ENCODE data around the gene ESRP2. TPM values are rescaled to one million over a fixed set of nuclear protein-coding genes. Genes with fewer than 3 reads are reported as not detected.
A peak's percentile ranks its signal among the peaks of the same experiment; 100 is the strongest.

ESRP2 gene
- polyA plus RNA-seq, 2 donors = 80.5 to 90.5 TPM

DNA sequence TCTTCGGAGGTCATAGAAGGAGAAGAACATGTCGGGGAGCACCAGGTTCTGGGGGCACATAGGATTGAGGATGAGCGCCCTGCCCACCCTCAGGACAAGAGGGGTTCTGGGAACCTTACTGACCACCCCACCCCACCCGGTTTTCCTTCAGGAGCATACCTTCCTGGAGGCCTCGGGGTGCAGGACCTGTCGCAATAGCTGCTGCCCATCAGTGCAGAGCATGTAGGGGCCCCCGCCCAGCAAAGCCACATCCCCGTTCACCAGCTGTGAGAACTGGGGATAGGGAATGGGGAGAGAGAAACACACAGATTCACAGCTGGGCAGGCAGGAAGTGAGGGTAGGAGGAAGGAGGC lies 2.1 kb downstream of the ESRP2 start:
- Histone ChIP-seq H3K27ac (ENCODE audit: low read depth in 2 of 2, low read length in 1 of 2) (peak overlapping the region; percentile 58 to 91), H3K27me3 (ENCODE audit: control insufficient read depth in 1 of 2, insufficient read depth in 2 of 2, low read length in 2 of 2) (no peaks in the 10 kb centered on the region), H3K36me3 (ENCODE audit: control insufficient read depth in 2 of 2, insufficient read depth in 2 of 2, low read length in 1 of 2) (peaks cover 8 to 30% of the 10 kb centered on the region in 2 donors), H3K4me3 (ENCODE audit: low read depth in 1 of 2, low read length in 2 of 2) (peak overlapping the region; percentile 47 to 61), H3K9me3 (ENCODE audit: control insufficient read depth in 2 of 2, insufficient read depth in 1 of 2, low read depth in 1 of 2, low read length in 1 of 2) (no peaks in the 10 kb centered on the region), H3K4me1 (ENCODE audit: control insufficient read depth in 2 of 2, insufficient read depth in 2 of 2, low read length in 1 of 2) (peaks cover 0 to 6% of the 10 kb centered on the region in 2 donors)
- WGBS, 2 donors = 49% methylated on average over 8 of the region's 8 CpGs

DNA sequence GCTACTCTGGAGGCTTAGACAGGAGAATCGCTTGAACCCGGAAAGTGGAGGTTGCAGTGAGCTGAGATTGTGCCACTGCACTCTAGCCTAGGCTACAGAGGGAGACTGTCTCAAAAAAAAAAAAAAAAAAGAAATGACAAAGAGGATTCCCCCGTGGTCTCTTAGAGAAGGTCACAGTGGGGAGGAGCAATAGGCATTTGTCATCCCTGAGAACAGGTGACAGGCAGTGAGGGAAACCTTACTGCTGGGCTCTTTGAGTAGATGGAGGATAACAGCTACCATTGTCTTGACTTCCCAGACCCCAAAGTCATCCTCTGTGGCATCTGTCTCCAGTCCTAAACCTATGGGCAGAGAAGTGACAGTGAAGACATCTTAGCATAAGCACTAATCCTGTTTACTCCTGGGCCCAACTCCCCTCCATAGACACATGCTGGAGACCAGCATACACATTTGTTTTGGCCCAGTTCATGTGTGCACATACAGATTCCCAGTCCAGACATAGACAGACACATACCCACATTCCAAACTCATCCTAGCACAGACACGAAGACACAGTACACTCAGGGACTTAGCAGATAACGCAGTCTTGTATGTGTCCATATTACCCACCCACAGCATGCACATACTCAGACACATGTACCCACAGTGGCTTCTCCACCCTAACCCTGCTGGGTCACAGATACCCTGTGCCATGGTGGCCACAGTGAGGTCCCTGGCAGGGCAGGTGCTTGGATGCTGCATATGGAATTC lies 2.7 kb downstream of the ESRP2 start:
- peaks cover 0 to 6% of the 10 kb centered on the region in 2 donors for H3K4me1 ChIP-seq (ENCODE audit: control insufficient read depth in 2 of 2, insufficient read depth in 2 of 2, low read length in 1 of 2)
- peak overlapping the region; percentile 58 to 91 for H3K27ac ChIP-seq (ENCODE audit: low read depth in 2 of 2, low read length in 1 of 2)
- peaks cover 8 to 32% of the 10 kb centered on the region in 2 donors for H3K36me3 ChIP-seq (ENCODE audit: control insufficient read depth in 2 of 2, insufficient read depth in 2 of 2, low read length in 1 of 2)
- no peaks in the 10 kb centered on the region for H3K9me3 ChIP-seq (ENCODE audit: control insufficient read depth in 2 of 2, insufficient read depth in 1 of 2, low read depth in 1 of 2, low read length in 1 of 2)
- WGBS, 2 donors = 72 to 73% methylated on average over 5 of the region's 5 CpGs
- peak overlapping the region; percentile 47 to 61 for H3K4me3 ChIP-seq (ENCODE audit: low read depth in 1 of 2, low read length in 2 of 2)
- H3K27me3 ChIP-seq (ENCODE audit: control insufficient read depth in 1 of 2, insufficient read depth in 2 of 2, low read length in 2 of 2) = no peaks in the 10 kb centered on the region

DNA sequence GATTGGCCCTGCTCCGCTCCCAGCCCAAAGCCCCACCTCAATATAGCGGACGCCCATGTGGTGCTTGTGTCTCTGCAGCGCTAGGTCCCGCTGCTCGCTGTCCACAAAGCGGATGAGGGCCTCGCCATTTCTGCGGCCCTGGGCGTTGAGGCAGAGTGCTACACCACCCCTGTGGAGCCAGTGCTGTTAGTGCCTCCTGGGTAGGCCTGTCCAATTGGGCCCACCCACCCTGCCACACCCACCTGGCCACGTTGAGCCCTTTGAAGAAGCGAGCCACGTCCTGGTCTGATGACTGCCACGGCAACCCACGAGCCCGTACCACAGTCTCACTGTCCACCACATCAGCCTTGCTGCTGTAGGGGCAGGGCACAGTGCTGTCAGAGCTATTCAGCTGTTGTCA lies 3.6 kb downstream of the ESRP2 start:
- Histone ChIP-seq H3K27me3 (ENCODE audit: control insufficient read depth in 1 of 2, insufficient read depth in 2 of 2, low read length in 2 of 2) (no peaks in the 10 kb centered on the region), H3K27ac (ENCODE audit: low read depth in 2 of 2, low read length in 1 of 2) (no peak overlapping the region), H3K36me3 (ENCODE audit: control insufficient read depth in 2 of 2, insufficient read depth in 2 of 2, low read length in 1 of 2) (peaks cover 14 to 33% of the 10 kb centered on the region in 2 donors), H3K4me1 (ENCODE audit: control insufficient read depth in 2 of 2, insufficient read depth in 2 of 2, low read length in 1 of 2) (peaks cover 0 to 3% of the 10 kb centered on the region in 2 donors), H3K9me3 (ENCODE audit: control insufficient read depth in 2 of 2, insufficient read depth in 1 of 2, low read depth in 1 of 2, low read length in 1 of 2) (no peaks in the 10 kb centered on the region), H3K4me3 (ENCODE audit: low read depth in 1 of 2, low read length in 2 of 2) (no peak overlapping the region)
- WGBS, 2 donors = 73% methylated on average over 16 of the region's 16 CpGs

DNA sequence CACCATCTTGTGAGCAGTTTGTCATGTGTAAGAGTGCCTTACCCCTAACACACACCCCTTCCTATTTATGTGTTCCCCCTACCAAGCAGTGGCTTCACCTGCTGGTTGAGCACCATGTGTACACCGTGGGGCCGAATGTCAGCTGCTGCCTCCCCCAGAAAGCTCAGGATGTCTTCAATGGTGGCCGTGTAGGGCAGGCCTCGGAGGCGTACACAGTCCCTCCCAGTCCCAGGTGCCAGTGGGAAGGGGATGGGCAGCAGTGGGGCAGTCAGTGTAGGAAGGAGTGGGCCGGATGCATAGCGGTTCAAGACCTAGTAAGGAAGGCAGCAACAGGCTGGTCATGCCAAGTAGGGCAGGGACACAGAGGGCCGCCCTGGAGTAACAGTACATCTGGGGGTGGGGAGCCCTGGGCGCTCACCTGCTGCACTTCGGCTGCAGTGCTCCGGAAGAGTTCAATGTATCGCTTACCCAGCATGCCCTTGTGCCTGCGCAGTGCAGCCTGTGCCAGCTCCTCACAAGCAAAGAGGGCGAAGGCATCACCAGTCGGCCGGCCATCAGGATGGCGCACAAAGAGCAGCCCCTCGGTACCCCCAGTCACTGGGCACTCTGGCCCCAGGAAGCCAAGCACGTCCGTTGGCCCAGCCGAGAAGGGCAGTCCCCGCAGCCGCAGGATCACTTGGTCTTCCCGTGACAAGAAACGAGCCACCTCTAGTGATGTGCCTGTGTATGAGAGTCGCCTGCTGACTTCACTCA lies 4.4 kb downstream of the ESRP2 start:
- 86 to 88% methylated on average over 26 of the region's 26 CpGs for WGBS, 2 donors

DNA sequence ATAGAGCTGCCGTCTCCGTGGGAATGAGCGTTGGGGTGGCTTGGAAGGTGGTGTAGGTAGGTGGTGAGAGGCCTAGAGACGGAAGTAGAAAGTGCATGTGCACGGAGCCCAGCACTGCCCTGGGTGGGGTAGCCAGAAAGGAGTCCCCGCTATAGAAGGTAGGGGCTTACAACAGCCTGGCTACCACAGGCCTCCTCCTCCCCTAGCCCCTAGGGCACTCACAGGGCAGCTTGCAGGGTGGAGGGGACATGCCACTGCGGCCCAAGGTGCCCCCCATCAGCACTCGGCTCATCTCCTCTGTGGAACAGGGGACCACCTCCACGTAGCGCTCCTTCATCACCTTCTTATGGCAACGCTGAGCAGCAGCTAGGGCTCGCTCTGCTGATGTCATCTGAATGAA lies 5.0 kb downstream of the ESRP2 start:
- WGBS, 2 donors = 89 to 95% methylated on average over 12 of the region's 12 CpGs
- no peaks in the 10 kb centered on the region for H3K4me1 ChIP-seq (ENCODE audit: control insufficient read depth in 2 of 2, insufficient read depth in 2 of 2, low read length in 1 of 2)
- no peak overlapping the region for H3K27ac ChIP-seq (ENCODE audit: low read depth in 2 of 2, low read length in 1 of 2)
- H3K36me3 ChIP-seq (ENCODE audit: control insufficient read depth in 2 of 2, insufficient read depth in 2 of 2, low read length in 1 of 2) = peaks cover 15 to 34% of the 10 kb centered on the region in 2 donors
- H3K9me3 ChIP-seq (ENCODE audit: control insufficient read depth in 2 of 2, insufficient read depth in 1 of 2, low read depth in 1 of 2, low read length in 1 of 2) = no peaks in the 10 kb centered on the region
- H3K27me3 ChIP-seq (ENCODE audit: control insufficient read depth in 1 of 2, insufficient read depth in 2 of 2, low read length in 2 of 2) = no peaks in the 10 kb centered on the region
- no peak overlapping the region for H3K4me3 ChIP-seq (ENCODE audit: low read depth in 1 of 2, low read length in 2 of 2)

More for the DNA sequence above, 4.4 kb downstream of the ESRP2 start:
- H3K4me3 ChIP-seq (ENCODE audit: low read depth in 1 of 2, low read length in 2 of 2) = no peak overlapping the region
- peaks cover 15 to 34% of the 10 kb centered on the region in 2 donors for H3K36me3 ChIP-seq (ENCODE audit: control insufficient read depth in 2 of 2, insufficient read depth in 2 of 2, low read length in 1 of 2)
- no peaks in the 10 kb centered on the region for H3K27me3 ChIP-seq (ENCODE audit: control insufficient read depth in 1 of 2, insufficient read depth in 2 of 2, low read length in 2 of 2)
- H3K27ac ChIP-seq (ENCODE audit: low read depth in 2 of 2, low read length in 1 of 2) = no peak overlapping the region
- peaks cover 0 to under 1% of the 10 kb centered on the region in 2 donors for H3K4me1 ChIP-seq (ENCODE audit: control insufficient read depth in 2 of 2, insufficient read depth in 2 of 2, low read length in 1 of 2)
- H3K9me3 ChIP-seq (ENCODE audit: control insufficient read depth in 2 of 2, insufficient read depth in 1 of 2, low read depth in 1 of 2, low read length in 1 of 2) = no peaks in the 10 kb centered on the region

DNA sequence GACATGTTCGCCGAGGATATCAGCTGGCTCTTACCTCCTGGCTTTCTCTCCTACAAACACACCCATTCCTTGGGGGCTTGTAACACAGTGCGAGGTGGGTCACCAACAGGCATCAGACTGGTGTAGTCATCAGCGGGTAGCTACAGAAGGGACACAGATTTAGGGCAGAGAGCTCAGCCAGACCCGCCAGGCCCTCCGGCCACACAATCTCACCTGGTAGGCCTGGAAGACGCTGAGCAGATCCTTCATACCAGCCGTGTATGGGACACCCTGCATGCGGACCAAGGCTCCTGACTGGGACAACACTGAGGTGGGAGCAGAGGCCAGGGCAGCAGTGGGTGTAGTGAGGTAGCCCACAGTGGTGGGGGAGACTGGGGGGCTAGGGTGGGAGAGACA lies 5.8 kb downstream of the ESRP2 start:
- H3K4me1 ChIP-seq (ENCODE audit: control insufficient read depth in 2 of 2, insufficient read depth in 2 of 2, low read length in 1 of 2) = no peaks in the 10 kb centered on the region
- WGBS, 2 donors = 92 to 93% methylated on average over 9 of the region's 9 CpGs
- H3K36me3 ChIP-seq (ENCODE audit: control insufficient read depth in 2 of 2, insufficient read depth in 2 of 2, low read length in 1 of 2) = peaks cover 15 to 34% of the 10 kb centered on the region in 2 donors

DNA sequence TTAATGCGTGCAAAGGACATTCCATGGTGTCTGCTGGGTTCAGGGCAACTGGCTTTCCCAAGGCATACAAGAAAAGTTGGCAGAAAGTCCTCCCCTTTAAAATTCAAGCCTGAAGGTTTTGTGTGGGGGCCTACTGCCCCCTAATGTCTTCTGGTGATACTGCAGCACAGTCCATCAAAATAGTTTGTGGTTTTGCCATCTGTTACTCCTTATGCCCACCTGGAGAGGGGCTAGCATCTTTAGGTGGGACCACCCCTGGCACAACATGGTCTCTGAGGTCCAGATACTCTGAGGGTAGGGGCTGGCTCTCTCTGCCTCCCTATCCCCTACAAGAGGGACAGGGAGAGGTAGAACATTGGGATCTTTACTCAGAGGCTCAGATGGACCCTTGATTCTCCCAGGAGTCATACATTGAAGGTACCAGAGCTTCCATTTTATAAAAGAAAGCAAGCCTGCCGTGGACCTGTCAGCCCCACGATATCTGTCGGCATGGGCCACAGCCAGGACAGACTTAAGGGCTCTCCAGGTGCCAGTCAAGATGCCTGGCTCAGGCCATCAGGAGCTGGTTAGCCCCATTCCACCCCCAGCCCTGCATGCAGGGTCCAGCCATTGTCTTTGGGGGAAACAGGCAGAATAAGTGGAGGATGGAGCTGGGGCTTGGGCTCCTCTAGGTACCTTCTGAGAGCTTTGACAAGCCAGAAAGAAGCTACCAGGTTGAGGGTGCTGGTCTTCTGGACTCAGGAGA lies 6.3 kb downstream of the ESRP2 start:
- H3K4me3 ChIP-seq (ENCODE audit: low read depth in 1 of 2, low read length in 2 of 2) = no peak overlapping the region
- no peaks in the 10 kb centered on the region for H3K4me1 ChIP-seq (ENCODE audit: control insufficient read depth in 2 of 2, insufficient read depth in 2 of 2, low read length in 1 of 2)
- H3K9me3 ChIP-seq (ENCODE audit: control insufficient read depth in 2 of 2, insufficient read depth in 1 of 2, low read depth in 1 of 2, low read length in 1 of 2) = no peaks in the 10 kb centered on the region
- H3K36me3 ChIP-seq (ENCODE audit: control insufficient read depth in 2 of 2, insufficient read depth in 2 of 2, low read length in 1 of 2) = peaks cover 15 to 34% of the 10 kb centered on the region in 2 donors
- H3K27ac ChIP-seq (ENCODE audit: low read depth in 2 of 2, low read length in 1 of 2) = no peak overlapping the region
- WGBS, 2 donors = 61 to 68% methylated on average over 4 of the region's 4 CpGs
- no peaks in the 10 kb centered on the region for H3K27me3 ChIP-seq (ENCODE audit: control insufficient read depth in 1 of 2, insufficient read depth in 2 of 2, low read length in 2 of 2)

More for the DNA sequence above, 5.8 kb downstream of the ESRP2 start:
- no peak overlapping the region for H3K4me3 ChIP-seq (ENCODE audit: low read depth in 1 of 2, low read length in 2 of 2)
- H3K9me3 ChIP-seq (ENCODE audit: control insufficient read depth in 2 of 2, insufficient read depth in 1 of 2, low read depth in 1 of 2, low read length in 1 of 2) = no peaks in the 10 kb centered on the region
- no peaks in the 10 kb centered on the region for H3K27me3 ChIP-seq (ENCODE audit: control insufficient read depth in 1 of 2, insufficient read depth in 2 of 2, low read length in 2 of 2)
- no peak overlapping the region for H3K27ac ChIP-seq (ENCODE audit: low read depth in 2 of 2, low read length in 1 of 2)

DNA sequence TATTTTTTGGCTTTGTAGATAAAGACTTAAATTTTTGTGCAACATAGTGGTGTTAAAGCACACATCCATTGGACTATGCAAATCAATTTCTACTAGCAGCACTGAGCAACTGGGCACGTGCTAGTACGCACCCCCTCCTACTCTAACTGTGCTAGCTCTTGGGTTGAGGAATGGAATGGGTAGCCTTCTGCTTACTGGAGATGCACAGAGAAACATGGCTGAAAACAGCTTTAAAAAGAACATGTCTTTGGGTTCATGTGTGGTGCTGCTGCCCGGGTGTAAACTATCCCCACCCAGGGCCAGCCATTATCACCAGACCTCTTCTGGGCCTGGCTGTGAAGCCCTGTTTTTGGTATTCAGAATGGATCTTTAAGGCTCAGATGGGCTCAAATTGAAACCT lies 7.3 kb downstream of the ESRP2 start:
- WGBS, 2 donors = 73 to 84% methylated on average over 3 of the region's 3 CpGs
- Histone ChIP-seq H3K9me3 (ENCODE audit: control insufficient read depth in 2 of 2, insufficient read depth in 1 of 2, low read depth in 1 of 2, low read length in 1 of 2) (no peaks in the 10 kb centered on the region), H3K4me1 (ENCODE audit: control insufficient read depth in 2 of 2, insufficient read depth in 2 of 2, low read length in 1 of 2) (no peaks in the 10 kb centered on the region), H3K27me3 (ENCODE audit: control insufficient read depth in 1 of 2, insufficient read depth in 2 of 2, low read length in 2 of 2) (no peaks in the 10 kb centered on the region), H3K36me3 (ENCODE audit: control insufficient read depth in 2 of 2, insufficient read depth in 2 of 2, low read length in 1 of 2) (peaks cover 12 to 34% of the 10 kb centered on the region in 2 donors), H3K4me3 (ENCODE audit: low read depth in 1 of 2, low read length in 2 of 2) (no peak overlapping the region), H3K27ac (ENCODE audit: low read depth in 2 of 2, low read length in 1 of 2) (no peak overlapping the region)

DNA sequence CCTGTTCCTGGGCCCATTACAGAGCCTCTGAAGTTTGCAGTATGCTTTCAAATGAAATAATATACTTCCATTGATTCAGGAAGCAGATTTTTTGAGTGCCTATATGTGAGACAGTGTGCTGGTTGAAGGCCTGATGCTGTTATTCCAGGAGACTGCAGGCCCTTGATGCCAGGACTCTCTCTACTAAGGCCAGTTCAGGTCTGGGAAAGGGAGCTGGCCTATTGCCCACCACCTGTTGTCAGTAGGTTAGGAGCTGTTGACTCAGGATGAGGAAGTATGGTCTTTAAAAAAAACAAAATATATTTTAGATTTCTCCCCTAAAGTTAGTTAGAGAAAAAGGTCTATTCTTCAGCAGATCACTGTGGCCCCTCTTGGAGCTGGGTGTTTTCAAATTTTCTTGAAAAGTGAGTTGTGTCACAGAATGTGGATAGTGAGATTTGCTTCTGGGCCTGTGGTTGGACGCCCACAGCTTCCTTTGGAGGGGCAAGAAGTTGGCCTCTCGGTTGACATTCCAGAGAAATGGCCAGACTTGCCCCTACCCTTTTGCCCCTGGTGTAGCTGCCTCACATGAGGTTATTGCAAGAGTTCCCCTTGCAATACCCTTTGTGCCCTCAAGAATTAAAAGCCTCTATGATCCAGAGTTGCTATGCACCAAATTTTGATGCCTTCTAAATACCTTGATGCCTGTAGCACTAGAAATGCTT lies 7.9 kb downstream of the ESRP2 start:
- H3K36me3 ChIP-seq (ENCODE audit: control insufficient read depth in 2 of 2, insufficient read depth in 2 of 2, low read length in 1 of 2) = peaks cover 12 to 34% of the 10 kb centered on the region in 2 donors
- H3K27ac ChIP-seq (ENCODE audit: low read depth in 2 of 2, low read length in 1 of 2) = no peak overlapping the region
- no peaks in the 10 kb centered on the region for H3K4me1 ChIP-seq (ENCODE audit: control insufficient read depth in 2 of 2, insufficient read depth in 2 of 2, low read length in 1 of 2)
- H3K27me3 ChIP-seq (ENCODE audit: control insufficient read depth in 1 of 2, insufficient read depth in 2 of 2, low read length in 2 of 2) = no peaks in the 10 kb centered on the region
- H3K4me3 ChIP-seq (ENCODE audit: low read depth in 1 of 2, low read length in 2 of 2) = no peak overlapping the region
- no peaks in the 10 kb centered on the region for H3K9me3 ChIP-seq (ENCODE audit: control insufficient read depth in 2 of 2, insufficient read depth in 1 of 2, low read depth in 1 of 2, low read length in 1 of 2)
- WGBS, 2 donors = 67 to 71% methylated on average over 2 of the region's 2 CpGs

All from esophagus (tissue), 2 donors.